WI38 (cell line): Measurements from ENCODE around the gene CARD6.
"Not testable (repeated sequence)": the region's sequence is repeated elsewhere in the genome, so short reads cannot be mapped to it uniquely, and the experiment has no call there.

Experiments
- H3K4me3 ChIP-seq: 2 replicates; pipeline ENCODE4 v1.5.1; 2011; ENCODE audit warnings: low read depth, mild to moderate bottlenecking, control low read depth, low read length
- CTCF ChIP-seq: IDR thresholded peaks from 2 replicates; pipeline ENCODE4 v1.5.1; 2012; ENCODE audit warnings: low read depth, mild to moderate bottlenecking, control low read depth, low read length

The CARD6 gene

GRCh38 chr5:40869384-40869783 is 28.2 kb downstream of the CARD6 start:
- no peak overlapping the region for H3K4me3 ChIP-seq
- TF ChIP-seq CTCF = no peak

DNA sequence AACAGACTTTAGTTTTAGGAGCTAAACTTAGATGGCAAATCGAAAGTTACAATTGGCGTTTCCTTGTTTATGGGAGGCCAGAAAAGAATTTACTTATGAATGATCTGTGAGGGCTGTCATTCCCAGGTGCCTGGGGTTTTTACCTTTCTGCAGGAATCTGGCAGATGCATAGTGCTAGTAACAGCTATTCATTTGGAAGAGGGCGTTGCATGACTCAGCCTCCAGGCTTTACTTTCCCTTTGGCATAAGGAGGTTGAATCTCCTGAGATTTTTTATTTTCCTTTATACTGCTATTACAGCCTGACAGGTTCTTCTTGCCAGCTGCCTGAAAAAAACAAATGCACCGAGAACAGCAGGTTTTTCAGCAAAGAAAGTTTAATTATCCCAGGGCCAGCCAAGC is 30.0 kb downstream of the CARD6 start:
- TF ChIP-seq CTCF = no peak
- no peak overlapping the region for H3K4me3 ChIP-seq

DNA sequence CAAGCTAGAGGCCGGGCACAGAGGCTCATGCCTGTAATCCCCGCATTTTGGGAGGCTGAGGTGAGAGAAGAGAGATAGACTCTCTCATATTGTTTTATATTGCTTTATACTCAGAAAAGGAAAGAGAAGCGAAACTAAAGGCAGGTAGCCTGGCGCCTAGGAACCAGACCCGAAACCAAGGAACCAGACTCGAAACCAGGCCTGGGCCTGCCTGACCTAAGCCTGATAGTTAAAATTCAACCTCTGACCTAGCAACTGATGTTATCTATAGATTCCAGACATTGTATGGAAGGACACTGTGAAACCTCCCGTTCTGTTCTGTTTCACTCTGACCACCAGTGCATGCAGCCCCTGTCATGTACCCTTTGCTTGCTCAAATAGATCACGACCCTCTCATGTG is 31.1 kb downstream of the CARD6 start:
- H3K4me3 ChIP-seq = not testable (repeated sequence)

- no peak overlapping the region for H3K4me3 ChIP-seq
- no peak for TF ChIP-seq CTCF
These were observed 32.2 kb downstream of the CARD6 start for GRCh38 chr5:40873286-40873880.

DNA sequence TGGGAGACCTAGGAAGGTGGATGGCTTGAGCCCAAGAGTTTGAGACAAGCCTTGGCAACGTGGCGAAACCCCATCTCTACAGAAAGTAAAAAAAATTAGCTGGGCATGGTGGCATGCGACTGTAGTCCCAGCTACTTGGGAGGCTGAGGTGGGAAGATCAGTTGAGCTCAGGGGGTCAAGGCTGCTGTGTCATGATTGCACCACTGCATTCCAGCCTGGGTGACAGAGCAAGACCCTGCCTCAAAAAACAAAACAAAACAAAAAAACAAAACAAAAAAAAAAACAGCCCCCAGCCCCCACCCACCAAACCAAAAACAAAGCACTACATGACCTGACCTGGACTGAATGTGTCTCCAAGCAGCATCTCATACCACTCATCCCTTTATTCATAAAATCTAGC is 34.8 kb downstream of the CARD6 start:
- TF ChIP-seq CTCF = no peak
- no peak overlapping the region for H3K4me3 ChIP-seq

- H3K4me3 ChIP-seq = no peak overlapping the region
- TF ChIP-seq CTCF = no peak
These were observed 36.3 kb downstream of the CARD6 start for GRCh38 chr5:40877371-40877988.

GRCh38 chr5:40879163-40879942 is 38.2 kb downstream of the CARD6 start:
- peak; percentile 9; the same call in 1 of the 2 replicates for TF ChIP-seq CTCF
- no peak overlapping the region for H3K4me3 ChIP-seq
